Measurements from ENCODE around the gene RIMS3.

RIMS3 gene

GRCh38 chr1:40652979-40653378 is 12.5 kb downstream of the RIMS3 start:
- no peak for DNase-seq

GRCh38 chr1:40652468-40652867 is 13.0 kb downstream of the RIMS3 start:
- DNase-seq, result no peak

GRCh38 chr1:40651138-40651857 is 14.2 kb downstream of the RIMS3 start:
- DNase-seq, result no peak

GRCh38 chr1:40650075-40650474 is 15.4 kb downstream of the RIMS3 start:
- no peak for DNase-seq

- no peak for DNase-seq
Observed at GRCh38 chr1:40649592-40649930, 15.9 kb downstream of the RIMS3 start.

GRCh38 chr1:40648928-40649591 is 16.4 kb downstream of the RIMS3 start:
- no peak for DNase-seq

GRCh38 chr1:40648200-40648599 is 17.3 kb downstream of the RIMS3 start:
- no peak for DNase-seq

GRCh38 chr1:40646315-40646714 is 19.2 kb downstream of the RIMS3 start:
- DNase-seq, result no peak

- no peak for DNase-seq
Observed at GRCh38 chr1:40645118-40645680, 20.3 kb downstream of the RIMS3 start.

GRCh38 chr1:40641601-40642242 is 23.8 kb downstream of the RIMS3 start:
- DNase-seq, result no peak

- DNase-seq, result peak in 1 of 5 experiments; percentile 20
Observed at GRCh38 chr1:40640314-40641076, 25.0 kb downstream of the RIMS3 start.

- DNase-seq, result no peak
Observed at GRCh38 chr1:40638097-40639036, 27.1 kb downstream of the RIMS3 start.

GRCh38 chr1:40637470-40638007 is 27.9 kb downstream of the RIMS3 start:
- no peak for DNase-seq

GRCh38 chr1:40636777-40637176 is 28.7 kb downstream of the RIMS3 start:
- no peak for DNase-seq

- DNase-seq, result no peak
Observed at GRCh38 chr1:40635763-40636500, 29.6 kb downstream of the RIMS3 start.

GRCh38 chr1:40634901-40635655 is 30.4 kb downstream of the RIMS3 start:
- no peak for DNase-seq

- no peak for DNase-seq
Observed at GRCh38 chr1:40633931-40634376, 31.5 kb downstream of the RIMS3 start.

- DNase-seq, result no peak
Observed at GRCh38 chr1:40633523-40633922, 32.0 kb downstream of the RIMS3 start.

- peak in 1 of 5 experiments; percentile 34 for DNase-seq
Observed at GRCh38 chr1:40630488-40631223, 34.8 kb downstream of the RIMS3 start.

Measured in T-helper 2 cell (primary cell).